Measurements from ENCODE around the gene TMEM11. TPM values are rescaled to one million over a fixed set of nuclear protein-coding genes. Genes with fewer than 3 reads are reported as not detected.

Gene TMEM11, protein sequence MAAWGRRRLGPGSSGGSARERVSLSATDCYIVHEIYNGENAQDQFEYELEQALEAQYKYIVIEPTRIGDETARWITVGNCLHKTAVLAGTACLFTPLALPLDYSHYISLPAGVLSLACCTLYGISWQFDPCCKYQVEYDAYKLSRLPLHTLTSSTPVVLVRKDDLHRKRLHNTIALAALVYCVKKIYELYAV
- 52.6 to 80.3 TPM (median 70.1 TPM) in 5 replicates for total RNA-seq (2022; extraction: Qiagen RNA extraction; ENCODE audit: low read depth)

GRCh38 chr17:21214015-21214776 lies at the start of gene TMEM11:
Gene TMEM11 (minus strand): TSS chr17:21214161. CDS start chr17:21214152, 9 bp downstream.

DNA sequence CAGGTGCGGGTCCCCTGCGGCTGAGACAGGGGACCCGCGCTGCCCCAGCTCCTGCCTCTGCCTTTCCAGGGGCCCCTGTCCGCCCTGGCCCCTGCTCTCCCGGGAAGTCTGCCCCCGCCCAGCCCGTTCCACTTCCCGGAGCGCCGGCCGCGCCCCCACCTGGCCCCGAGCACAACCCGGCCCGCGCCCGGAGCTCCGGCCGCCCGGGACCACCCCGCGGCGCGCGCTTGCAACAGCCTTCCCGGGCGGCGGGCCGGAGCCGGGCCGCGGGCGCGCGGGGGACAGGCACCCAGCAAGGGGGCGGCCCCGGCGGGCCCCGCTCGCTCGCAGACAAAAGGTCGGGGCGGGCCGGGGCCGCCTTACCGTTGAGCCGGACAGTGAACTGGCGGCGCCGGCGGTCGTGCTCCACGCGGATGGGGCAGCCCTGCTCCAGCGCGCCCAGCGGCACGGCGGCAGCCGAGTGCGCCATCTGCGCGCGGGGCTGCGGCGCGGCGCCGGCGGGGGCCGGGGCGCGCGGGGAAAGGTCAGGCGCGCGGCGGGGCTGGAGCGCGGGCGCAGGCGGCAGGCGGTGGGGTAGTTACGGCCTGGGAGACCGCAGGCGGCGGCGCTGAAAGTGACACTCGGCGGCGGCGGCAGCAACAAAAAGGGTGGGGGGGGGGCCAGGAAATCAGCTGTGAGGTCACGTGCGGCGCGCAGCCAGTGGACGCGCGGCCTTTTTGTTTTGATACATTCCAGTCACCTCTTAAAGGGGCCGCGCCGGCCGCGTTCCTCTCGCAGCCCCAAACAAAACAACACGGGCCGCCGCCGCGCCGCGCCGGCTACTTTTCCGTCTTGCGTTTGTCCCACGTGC lies 39.1 kb upstream of the TMEM11 start, which contains the start of gene NATD1:
Gene NATD1 (minus strand): TSS at position 615 of the 850 bp plus-strand sequence. CDS start 146 bp downstream, at position 469.

Other genes starting within 250 kb of the TMEM11 start
- gene USP22, start 171.2 kb downstream of the TMEM11 start, total RNA-seq (2022; extraction: Qiagen RNA extraction; ENCODE audit: low read depth) = 124 to 134 TPM (median 129 TPM) in 5 replicates
- 18.5 to 22.8 TPM (median 20.6 TPM) in 5 replicates for gene DHRS7B, start 87.2 kb downstream of the TMEM11 start, total RNA-seq (2022; extraction: Qiagen RNA extraction; ENCODE audit: low read depth)
- 2.4 to 3.7 TPM (median 2.8 TPM) in 5 replicates for gene NATD1, start 39.2 kb upstream of the TMEM11 start, total RNA-seq (2022; extraction: Qiagen RNA extraction; ENCODE audit: low read depth)
- gene MAP2K3, start 70.5 kb upstream of the TMEM11 start, total RNA-seq (2022; extraction: Qiagen RNA extraction; ENCODE audit: low read depth) = 116 to 192 TPM (median 142 TPM) in 5 replicates
- 0.89 to 1.3 TPM (median 0.96 TPM) in 5 replicates for gene KCNJ12, start 162.2 kb upstream of the TMEM11 start, total RNA-seq (2022; extraction: Qiagen RNA extraction; ENCODE audit: low read depth)

Data from A549 treated with CpdA at 1 μM for 4 hours (cell line).